CD14-positive monocyte (primary cell): ENCODE measurements around the gene NAT16. TPM values are rescaled to one million over a fixed set of nuclear protein-coding genes. Genes with fewer than 3 reads are reported as not detected.

Experiments used
- DNase-seq, 3 donors: peaks; one replicate each; pipeline ENCODE4 v3.0.0-alpha.2; 2011 to 2022
- H2AFZ ChIP-seq: 2 replicates; pipeline ENCODE4 v1.6.0; 2012; ENCODE audit warnings: mild to moderate bottlenecking, low read depth, low read length, inconsistent platforms; ENCODE audit not compliant: insufficient read depth, poor library complexity, severe bottlenecking
- H3K27ac ChIP-seq, 2 donors: 1 replicate in 1 of 2; 2 replicates in 1 of 2; pipeline ENCODE4 v1.5.1; 2012 to 2013; ENCODE audit warnings: low read length in 2 of 2, control low read depth in 1 of 2, inconsistent platforms in 1 of 2, low read depth in 1 of 2, mild to moderate bottlenecking in 1 of 2
- H3K27me3 ChIP-seq, 2 donors: one replicate each; pipeline versions ENCODE4 v1.6.0 to v1.6.1; 2011 to 2013; ENCODE audit warnings: low read length in 2 of 2; ENCODE audit not compliant: control insufficient read depth in 2 of 2, insufficient read depth in 2 of 2
- H3K36me3 ChIP-seq, 2 donors: replicated peaks in 1 of 2; 1 replicate in 1 of 2; 2 replicates in 1 of 2; pipeline versions ENCODE4 v1.5.1 to v1.6.1; 2012 to 2013; ENCODE audit warnings: low read length in 2 of 2, control low read depth in 1 of 2, inconsistent platforms in 1 of 2, mild to moderate bottlenecking in 1 of 2; ENCODE audit not compliant: insufficient read depth in 2 of 2, control insufficient read depth in 1 of 2
- H3K4me1 ChIP-seq, 2 donors: 1 replicate in 1 of 2; 2 replicates in 1 of 2; pipeline versions ENCODE4 v1.5.1 to v1.6.1; 2012 to 2013; ENCODE audit warnings: low read length in 2 of 2, control low read depth in 1 of 2, inconsistent platforms in 1 of 2, mild to moderate bottlenecking in 1 of 2, moderate library complexity in 1 of 2; ENCODE audit not compliant: insufficient read depth in 2 of 2, control insufficient read depth in 1 of 2
- H3K4me2 ChIP-seq: replicated peaks from 2 replicates; pipeline ENCODE3; 2012; ENCODE audit warnings: low read length, moderate library complexity, mild to moderate bottlenecking; ENCODE audit not compliant: poor library complexity, severe bottlenecking; ENCODE audit errors: extremely low read depth
- H3K4me3 ChIP-seq, 3 experiments: fragments of 200-600 bp in 1 of 3; sonication (generic) in 1 of 3; replicated peaks in 1 of 3; 1 replicate in 2 of 3; 2 replicates in 1 of 3; pipeline ENCODE4 v1.5.1; 2011 to 2013; ENCODE audit warnings: low read length in 3 of 3, mild to moderate bottlenecking in 3 of 3, control low read depth in 2 of 3, low read depth in 2 of 3, inconsistent platforms in 1 of 3, moderate library complexity in 1 of 3
- H3K79me2 ChIP-seq: 2 replicates; pipeline ENCODE4 v1.6.0; 2012; ENCODE audit warnings: mild to moderate bottlenecking, control low read depth, inconsistent platforms, low read length, moderate library complexity; ENCODE audit not compliant: insufficient read depth
- H3K9ac ChIP-seq: 2 replicates; pipeline ENCODE4 v1.6.0; 2017; ENCODE audit warnings: low read length, mild to moderate bottlenecking; ENCODE audit not compliant: insufficient read depth, poor library complexity, severe bottlenecking
- H3K9me3 ChIP-seq, 2 donors: replicated peaks in 1 of 2; 1 replicate in 1 of 2; 2 replicates in 1 of 2; pipeline versions ENCODE4 v1.5.1 to v1.6.1; 2012 to 2013; ENCODE audit warnings: low read length in 2 of 2, control low read depth in 1 of 2; ENCODE audit not compliant: control insufficient read depth in 1 of 2, insufficient read depth in 1 of 2
- H4K20me1 ChIP-seq: 2 replicates; pipeline ENCODE4 v1.6.0; 2012; ENCODE audit warnings: mild to moderate bottlenecking, low read length, control low read depth, moderate library complexity; ENCODE audit not compliant: insufficient read depth
- H3K27ac Mint-ChIP-seq, 7 donors: one replicate each; pipeline ENCODE4 v1.8.0; 2020; ENCODE audit warnings: mild to moderate bottlenecking in 7 of 7, mixed read lengths in 7 of 7, moderate library complexity in 6 of 7, inconsistent platforms in 2 of 7
- H3K27me3 Mint-ChIP-seq, 3 donors: one replicate each; pipeline ENCODE4 v1.8.0; 2021 to 2022; ENCODE audit warnings: low read depth in 3 of 3, mild to moderate bottlenecking in 3 of 3, mixed read lengths in 3 of 3, moderate library complexity in 3 of 3, inconsistent platforms in 1 of 3
- H3K36me3 Mint-ChIP-seq, 2 donors: one replicate each; pipeline ENCODE4 v1.8.0; 2020; ENCODE audit warnings: mixed read lengths in 2 of 2, inconsistent platforms in 1 of 2, mild to moderate bottlenecking in 1 of 2
- H3K4me1 Mint-ChIP-seq: one replicate; pipeline ENCODE4 v1.8.0; 2020; ENCODE audit warnings: mild to moderate bottlenecking, mixed read lengths
- H3K4me3 Mint-ChIP-seq, 2 donors: one replicate each; pipeline ENCODE4 v1.8.0; 2020; ENCODE audit warnings: mild to moderate bottlenecking in 2 of 2, mixed read lengths in 2 of 2, moderate library complexity in 1 of 2
- H3K9me3 Mint-ChIP-seq, 7 donors: one replicate each; pipeline ENCODE4 v1.8.0; 2020 to 2022; ENCODE audit warnings: mixed read lengths in 7 of 7, mild to moderate bottlenecking in 6 of 7, moderate library complexity in 6 of 7, inconsistent platforms in 2 of 7
- WGBS: methylation state at CpG from one replicate; pipeline ENCODE4 v1.1.5; 2013; ENCODE audit warnings: missing lambda C conversion rate; ENCODE audit not compliant: insufficient coverage; 5-methylcytosine and 5-hydroxymethylcytosine counted together
- intact Hi-C, 2 donors: fragments of 100-400 bp; cut with micrococcal nuclease; formaldehyde crosslinking; loops; one replicate each; pipeline versions ENCODE4 v1.15.0 to v1.15.1; 2023
- polyA plus RNA-seq, 3 donors: library from polyadenylated mRNA; depleted of rRNA in 1 of 3; unstranded in 2 of 3; stranded (reverse) in 1 of 3; fragments of 300-500 nt in 2 of 3; fragments of >200 nt in 1 of 3; fragmentation: Illumina TruSeq in 2 of 3; gene quantifications; 1 replicate in 2 of 3; 2 replicates in 1 of 3; pipeline ENCODE4 v1.2.3, GENCODE V29; 2012 to 2021
- TF ChIP-seq, protein P1 (sequence below): fragments of 200-600 bp; IDR thresholded peaks from one replicate; pipeline ENCODE4 v1.8.0; 2022; ENCODE audit warnings: antibody characterized with exemption, mild to moderate bottlenecking

The NAT16 gene
- polyA plus RNA-seq, 3 donors = not detected

DNA sequence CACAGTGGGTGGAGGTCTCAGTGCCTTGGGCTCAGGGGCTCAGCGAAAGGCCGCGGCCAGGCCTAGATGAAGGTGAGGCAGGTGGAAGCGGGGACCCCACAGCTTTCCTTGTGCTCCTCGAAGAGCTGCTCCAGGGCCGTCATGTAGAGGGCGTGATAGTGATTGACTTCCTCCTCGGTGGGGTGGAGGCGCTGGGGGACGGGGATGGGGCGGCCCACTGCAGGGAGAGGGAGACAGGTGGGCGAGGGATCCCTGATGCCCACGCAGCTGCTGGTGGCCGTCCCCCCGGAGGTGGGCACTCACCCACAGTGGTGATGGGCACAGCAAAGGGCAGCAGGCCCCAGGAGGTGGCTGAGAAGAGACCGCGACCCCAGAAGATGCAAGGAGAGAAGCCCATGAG is 15.8 kb upstream of the NAT16 start:
- intact Hi-C loops = no loop called here
- Histone ChIP-seq H4K20me1 (no peaks in the 10 kb centered on the region), H3K4me1 (peaks cover under 1 to 3% of the 10 kb centered on the region in 2 donors), H3K27ac (no peak overlapping the region), H3K9ac (no peak overlapping the region), H3K27me3 (peaks cover 0 to 20% of the 10 kb centered on the region in 2 donors), H3K4me2 (no peak overlapping the region), H3K9me3 (no peaks in the 10 kb centered on the region), H2AFZ (no peak overlapping the region), H3K4me3 (no peak overlapping the region), H3K36me3 (no peaks in the 10 kb centered on the region), H3K79me2 (no peaks in the 10 kb centered on the region)
- peaks cover 3% of the 10 kb centered on the region for H3K4me1 Mint-ChIP-seq
- DNase-seq = no peak
- H3K9me3 Mint-ChIP-seq = peaks cover 0 to 8% (median under 1%) of the 10 kb centered on the region in 7 donors
- WGBS = 88% methylated on average over 15 of the region's 17 CpGs
- no peak overlapping the region for H3K27ac Mint-ChIP-seq
- H3K36me3 Mint-ChIP-seq = no peaks in the 10 kb centered on the region
- TF ChIP-seq, protein P1, sequence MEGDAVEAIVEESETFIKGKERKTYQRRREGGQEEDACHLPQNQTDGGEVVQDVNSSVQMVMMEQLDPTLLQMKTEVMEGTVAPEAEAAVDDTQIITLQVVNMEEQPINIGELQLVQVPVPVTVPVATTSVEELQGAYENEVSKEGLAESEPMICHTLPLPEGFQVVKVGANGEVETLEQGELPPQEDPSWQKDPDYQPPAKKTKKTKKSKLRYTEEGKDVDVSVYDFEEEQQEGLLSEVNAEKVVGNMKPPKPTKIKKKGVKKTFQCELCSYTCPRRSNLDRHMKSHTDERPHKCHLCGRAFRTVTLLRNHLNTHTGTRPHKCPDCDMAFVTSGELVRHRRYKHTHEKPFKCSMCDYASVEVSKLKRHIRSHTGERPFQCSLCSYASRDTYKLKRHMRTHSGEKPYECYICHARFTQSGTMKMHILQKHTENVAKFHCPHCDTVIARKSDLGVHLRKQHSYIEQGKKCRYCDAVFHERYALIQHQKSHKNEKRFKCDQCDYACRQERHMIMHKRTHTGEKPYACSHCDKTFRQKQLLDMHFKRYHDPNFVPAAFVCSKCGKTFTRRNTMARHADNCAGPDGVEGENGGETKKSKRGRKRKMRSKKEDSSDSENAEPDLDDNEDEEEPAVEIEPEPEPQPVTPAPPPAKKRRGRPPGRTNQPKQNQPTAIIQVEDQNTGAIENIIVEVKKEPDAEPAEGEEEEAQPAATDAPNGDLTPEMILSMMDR = no peak
- H3K4me3 Mint-ChIP-seq = no peak overlapping the region
- H3K27me3 Mint-ChIP-seq = peaks cover 31 to 38% (median 35%) of the 10 kb centered on the region in 3 donors

DNA sequence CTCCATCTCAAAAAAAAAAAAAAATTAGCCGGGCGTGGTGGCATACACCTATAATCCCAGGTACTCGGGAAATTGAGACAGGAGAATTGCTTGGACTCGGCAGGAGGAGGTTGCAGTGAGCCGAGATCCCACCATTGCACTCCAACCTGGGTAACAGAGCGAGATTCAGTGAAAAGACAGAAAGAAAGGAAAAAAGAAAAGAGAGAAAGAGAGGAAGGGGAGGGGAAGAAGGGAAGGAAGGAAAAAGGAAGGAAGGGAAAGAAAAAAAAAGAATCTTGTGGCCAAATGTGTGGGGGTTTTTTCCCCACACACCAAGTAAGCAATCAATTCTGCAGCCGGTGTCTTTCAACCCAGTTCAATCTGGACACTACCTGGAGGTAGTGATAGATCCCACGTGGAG is 9.0 kb upstream of the NAT16 start:
- H3K4me3 Mint-ChIP-seq = peak overlapping the region in 1 of 2 donors; percentile 29
- no peak overlapping the region for H2AFZ ChIP-seq
- H3K9ac ChIP-seq = no peak overlapping the region
- no peaks in the 10 kb centered on the region for H3K9me3 ChIP-seq
- no peak overlapping the region for H3K4me3 ChIP-seq
- H3K4me2 ChIP-seq = no peak overlapping the region
- H3K4me1 ChIP-seq = peaks cover 12 to 14% of the 10 kb centered on the region in 2 donors
- H4K20me1 ChIP-seq = no peaks in the 10 kb centered on the region
- H3K27ac ChIP-seq = no peak overlapping the region
- TF ChIP-seq, protein P1 = no peak
- peaks cover 11 to 29% (median 13%) of the 10 kb centered on the region in 3 donors for H3K27me3 Mint-ChIP-seq
- no peaks in the 10 kb centered on the region for H3K79me2 ChIP-seq
- peaks cover 0 to 4% of the 10 kb centered on the region in 2 donors for H3K27me3 ChIP-seq
- peaks cover 12% of the 10 kb centered on the region for H3K4me1 Mint-ChIP-seq
- no peak overlapping the region for H3K27ac Mint-ChIP-seq
- H3K36me3 Mint-ChIP-seq = no peaks in the 10 kb centered on the region
- peaks cover 0 to 3% (median 0%) of the 10 kb centered on the region in 7 donors for H3K9me3 Mint-ChIP-seq
- no CpG with 5 or more reads among the region's 8 CpGs for WGBS
- no peaks in the 10 kb centered on the region for H3K36me3 ChIP-seq
- DNase-seq = no peak
- intact Hi-C loops = no loop called here
